IMR-90 (cell line): ENCODE results near the gene PIGW. TPM values are rescaled to one million over a fixed set of nuclear protein-coding genes. Genes with fewer than 3 reads are reported as not detected.

ENCODE experiments used
- ATAC-seq: fragments of 200-7000 bp; cut with Tn5 transposase; 2 replicates; pipeline ENCODE4 v1.9.1; 2020; ENCODE audit warnings: low read depth, mild to moderate bottlenecking, moderate library complexity
- BruUV-seq: library from RNA; stranded (reverse); fragments of 400-500 nt; replicated peaks from 2 replicates; lab custom pipeline; 2021; lab: Mats Ljungman, UMichigan
- CTCF ChIA-PET: fragments of 300-600 bp; formaldehyde crosslinking; extraction: SDS; loops from one replicate; lab custom pipeline; 2021; ENCODE audit warnings: antibody characterized with exemption; lab: Yijun Ruan, JAX
- POLR2A ChIA-PET: fragments of 300-600 bp; sonication (Branson Sonifier 250); formaldehyde crosslinking; loops from one replicate; lab custom pipeline; 2022; ENCODE audit warnings: antibody characterized with exemption; ENCODE audit not compliant: unreplicated experiment; lab: Charles Lee
- DNase-seq: peaks from one replicate; pipeline ENCODE4 v3.0.0; 2013
- H2AFZ ChIP-seq: replicated peaks from 2 replicates; pipeline ENCODE3; 2013; ENCODE audit warnings: low read length, mild to moderate bottlenecking; ENCODE audit not compliant: poor library complexity
- H2AK5ac ChIP-seq: 2 replicates; pipeline ENCODE4 v1.6.1; 2013; ENCODE audit warnings: low read depth, low read length, inconsistent platforms
- H2AK9ac ChIP-seq: replicated peaks from 2 replicates; pipeline ENCODE3; 2013; ENCODE audit warnings: mild to moderate bottlenecking, low read depth, low read length, moderate library complexity; ENCODE audit not compliant: poor library complexity
- H2BK120ac ChIP-seq: 2 replicates; pipeline ENCODE4 v1.6.1; 2013; ENCODE audit warnings: low read depth, low read length, inconsistent platforms
- H2BK15ac ChIP-seq: 3 replicates; pipeline ENCODE4 v1.6.1; 2013; ENCODE audit warnings: low read depth, low read length, inconsistent platforms
- H2BK20ac ChIP-seq: 2 replicates; pipeline ENCODE4 v1.6.1; 2013; ENCODE audit warnings: low read depth, mild to moderate bottlenecking, inconsistent platforms, low read length, moderate library complexity
- H2BK5ac ChIP-seq: 2 replicates; pipeline ENCODE4 v1.6.1; 2013; ENCODE audit warnings: mild to moderate bottlenecking, low read depth, low read length, inconsistent platforms; ENCODE audit not compliant: poor library complexity, severe bottlenecking
- H3K14ac ChIP-seq: replicated peaks from 2 replicates; pipeline ENCODE4 v1.6.1; 2013; ENCODE audit warnings: low read depth, low read length, inconsistent platforms
- H3K18ac ChIP-seq: 2 replicates; pipeline ENCODE4 v1.6.1; 2013; ENCODE audit warnings: low read depth, low read length, control low read depth
- H3K23ac ChIP-seq: 2 replicates; pipeline ENCODE4 v1.6.1; 2013; ENCODE audit warnings: low read depth, low read length, inconsistent platforms
- H3K27ac ChIP-seq: 2 replicates; pipeline ENCODE4 v1.5.1; 2013; ENCODE audit warnings: mild to moderate bottlenecking, control low read depth, low read length; ENCODE audit not compliant: insufficient read depth
- H3K27me3 ChIP-seq: 2 replicates; pipeline ENCODE4 v1.6.1; 2013; ENCODE audit warnings: low read length; ENCODE audit not compliant: control insufficient read depth, insufficient read depth
- H3K36me3 ChIP-seq: 2 replicates; pipeline ENCODE4 v1.6.1; 2013; ENCODE audit warnings: low read length, mixed read lengths; ENCODE audit not compliant: control insufficient read depth, insufficient read depth
- H3K4ac ChIP-seq: 2 replicates; pipeline ENCODE4 v1.6.1; 2013; ENCODE audit warnings: low read depth, low read length, inconsistent platforms
- H3K4me1 ChIP-seq: 2 replicates; pipeline ENCODE4 v1.6.1; 2013; ENCODE audit warnings: low read length, mixed read lengths; ENCODE audit not compliant: control insufficient read depth, insufficient read depth
- H3K4me2 ChIP-seq: 2 replicates; pipeline ENCODE4 v1.6.1; 2013; ENCODE audit warnings: low read depth, mild to moderate bottlenecking, control low read depth, low read length, moderate library complexity
- H3K4me3 ChIP-seq: 2 replicates; pipeline ENCODE4 v1.5.1; 2013; ENCODE audit warnings: low read depth, mild to moderate bottlenecking, control low read depth, low read length, moderate library complexity; ENCODE audit not compliant: insufficient read depth
- H3K56ac ChIP-seq: 2 replicates; pipeline ENCODE4 v1.6.1; 2013; ENCODE audit warnings: low read length, inconsistent platforms; ENCODE audit not compliant: insufficient read depth; ENCODE audit errors: extremely low read depth
- H3K79me1 ChIP-seq, 2 experiments: 2 replicates each; pipeline ENCODE4 v1.6.1; 2013; ENCODE audit warnings: low read length in 2 of 2, inconsistent platforms in 1 of 2, low read depth in 1 of 2
- H3K9ac ChIP-seq: 2 replicates; pipeline ENCODE4 v1.6.1; 2013; ENCODE audit warnings: low read depth, low read length, control low read depth
- H3K9me1 ChIP-seq: 2 replicates; pipeline ENCODE4 v1.6.1; 2013; ENCODE audit warnings: low read length, inconsistent platforms; ENCODE audit not compliant: insufficient read depth
- H3K9me3 ChIP-seq: 2 replicates; pipeline ENCODE4 v1.6.1; 2013; ENCODE audit warnings: low read length; ENCODE audit not compliant: control insufficient read depth, insufficient read depth
- H4K20me1 ChIP-seq: 2 replicates; pipeline ENCODE4 v1.6.1; 2013; ENCODE audit warnings: low read length, inconsistent platforms; ENCODE audit not compliant: insufficient read depth
- H4K5ac ChIP-seq: 2 replicates; pipeline ENCODE4 v1.6.1; 2013; ENCODE audit warnings: mild to moderate bottlenecking, low read depth, low read length, control low read depth
- H4K8ac ChIP-seq, 2 experiments: 2 replicates each; pipeline ENCODE4 v1.6.1; 2013; ENCODE audit warnings: low read depth in 2 of 2, low read length in 2 of 2, control low read depth in 1 of 2, inconsistent platforms in 1 of 2
- H4K91ac ChIP-seq: 2 replicates; pipeline ENCODE4 v1.6.1; 2013; ENCODE audit warnings: low read depth, low read length, inconsistent platforms; ENCODE audit not compliant: insufficient read depth
- CEBPB ChIP-seq: IDR thresholded peaks from 2 replicates; pipeline ENCODE4 v1.6.1; 2012; ENCODE audit warnings: low read depth, low read length, improper control_type of control experiment
- CTCF ChIP-seq: conservative IDR thresholded peaks from 2 replicates; pipeline ENCODE4 v1.5.1; 2012; ENCODE audit warnings: mild to moderate bottlenecking, low read depth, low read length, improper control_type of control experiment
- FOS ChIP-seq: fragments of 150-350 bp; IDR thresholded peaks from 2 replicates; pipeline ENCODE4 v1.6.1; 2016; ENCODE audit warnings: low read depth, low read length
- MAFK ChIP-seq: IDR thresholded peaks from 2 replicates; pipeline ENCODE4 v1.6.1; 2012; ENCODE audit warnings: low read depth, low read length, improper control_type of control experiment
- MXI1 ChIP-seq: IDR thresholded peaks from 2 replicates; pipeline ENCODE4 v1.6.1; 2012; ENCODE audit warnings: low read depth, mild to moderate bottlenecking, low read length, moderate library complexity, borderline replicate concordance
- NFE2L2 ChIP-seq: fragments of 150-350 bp; IDR thresholded peaks from 2 replicates; pipeline ENCODE4 v1.6.1; 2016; ENCODE audit warnings: low read depth, mild to moderate bottlenecking, low read length
- RFX5 ChIP-seq: IDR thresholded peaks from 2 replicates; pipeline ENCODE4 v1.8.0; 2012; ENCODE audit warnings: low read depth, mild to moderate bottlenecking, low read length, moderate library complexity
- USF2 ChIP-seq: fragments of 150-350 bp; IDR thresholded peaks from 2 replicates; pipeline ENCODE4 v1.6.1; 2017; ENCODE audit warnings: mild to moderate bottlenecking, antibody characterized with exemption, low read length, low read depth
- WGBS, 2 experiments: methylation state at CpG; one replicate each; pipeline versions ENCODE4 v1.1.5 to v1.1.7; 2013; ENCODE audit warnings: missing lambda C conversion rate in 2 of 2; ENCODE audit not compliant: insufficient read length in 1 of 2; ENCODE audit errors: extremely low coverage in 2 of 2; 5-methylcytosine and 5-hydroxymethylcytosine counted together
- dilution Hi-C: fragments of 300-500 bp; cut with HindIII; formaldehyde crosslinking; loops from one replicate; pipeline ENCODE4 v1.14.3; 2018; ENCODE audit warnings: low sequenced_read_pairs; ENCODE audit not compliant: unreplicated experiment
- in situ Hi-C: fragments of 300-500 bp; cut with MboI; formaldehyde crosslinking; loops from 3 replicates; pipeline ENCODE4 v1.14.3; 2019; ENCODE audit warnings: low sequenced_read_pairs, inconsistent platforms, mixed read lengths
- intact Hi-C: fragments of 100-400 bp; cut with micrococcal nuclease; formaldehyde crosslinking; loops from 2 replicates; pipeline ENCODE4 v1.10.0; 2022
- polyA plus RNA-seq, 3 experiments: library from polyadenylated mRNA; depleted of rRNA; stranded (reverse); fragments of >200 nt; gene quantifications; 2 replicates each; pipeline ENCODE4 v1.2.3, GENCODE V29; 2012; ENCODE audit warnings: low replicate concordance in 1 of 3
- total RNA-seq: library from RNA; depleted of rRNA; stranded (reverse); fragments of >200 nt; gene quantifications from 2 replicates; pipeline ENCODE4 v1.2.3, GENCODE V29; 2012

PIGW gene
- total and polyA plus RNA-seq, 2 of the 4 experiments (the other 2 are of a cell fraction) = 4.5 to 5.5 TPM

GRCh38 chr17:36506249-36506826, 28.4 kb upstream of the PIGW start:
- Histone ChIP-seq H2AK9ac (no peak overlapping the region), H3K79me1 (no peaks in the 10 kb centered on the region), H3K27ac (no peak overlapping the region), H4K91ac (no peak overlapping the region), H3K9me1 (peaks cover 5% of the 10 kb centered on the region; the same call in 1 of the 2 replicates), H3K9ac (no peak overlapping the region), H2AFZ (no peak overlapping the region), H2BK15ac (no peak overlapping the region), H3K14ac (no peak overlapping the region), H4K8ac (no peak overlapping the region), H3K23ac (no peak overlapping the region), H3K56ac (no peak overlapping the region), H3K4me1 (no peaks in the 10 kb centered on the region), H2BK20ac (no peak overlapping the region), H2BK120ac (no peak overlapping the region), H2AK5ac (no peak overlapping the region), H3K36me3 (peaks cover 53% of the 10 kb centered on the region), H3K27me3 (no peaks in the 10 kb centered on the region), H3K9me3 (no peaks in the 10 kb centered on the region), H3K4me3 (no peak overlapping the region), H3K4ac (no peak overlapping the region), H3K18ac (no peak overlapping the region), H4K5ac (no peak overlapping the region), H2BK5ac (no peak overlapping the region), H3K4me2 (no peak overlapping the region), H4K20me1 (no peaks in the 10 kb centered on the region)
- WGBS, 2 experiments = 95% methylated on average over 4 of the region's 6 CpGs; no CpG with 5 or more reads in 1 of the 2 experiments
- CTCF ChIA-PET = no interaction called here
- TF ChIP-seq RFX5 = no peak
- no peak for TF ChIP-seq MAFK
- no peak for TF ChIP-seq FOS
- no peak for TF ChIP-seq NFE2L2
- no peak for TF ChIP-seq MXI1
- TF ChIP-seq CTCF = no peak
- TF ChIP-seq CEBPB = no peak
- TF ChIP-seq USF2 = no peak
- DNase-seq = no peak
- no peak for ATAC-seq
- POLR2A ChIA-PET = no interaction called here
- no TSS peak for BruUV-seq
- dilution Hi-C loops = no loop called here
- in situ Hi-C loops = no loop called here
- intact Hi-C loops = no loop called here
